Smooth muscle cell (in vitro differentiated cells): ENCODE data around the gene VSNL1. TPM values are rescaled to one million over a fixed set of nuclear protein-coding genes. Genes with fewer than 3 reads are reported as not detected.

ENCODE experiments used
- DNase-seq: peaks from one replicate; lab custom pipeline; 2025; ENCODE audit not compliant: unreplicated experiment; lab: John Stamatoyannopoulos, UW
- H2AFZ ChIP-seq: fragments of 200-600 bp; sonication (generic); 2 replicates; pipeline ENCODE4 v1.6.0; 2016; ENCODE audit warnings: antibody characterized with exemption, low read depth, mild to moderate bottlenecking
- H3F3A ChIP-seq: fragments of 200-600 bp; sonication (generic); 2 replicates; pipeline ENCODE4 v1.6.0; 2017; ENCODE audit warnings: antibody characterized with exemption, low read depth
- H3K27ac ChIP-seq: fragments of 200-600 bp; sonication (generic); 2 replicates; pipeline ENCODE4 v1.5.1; 2016; ENCODE audit warnings: low read depth, mild to moderate bottlenecking
- H3K27me3 ChIP-seq: fragments of 200-600 bp; sonication (generic); 2 replicates; pipeline ENCODE4 v1.6.1; 2016; ENCODE audit warnings: low read depth, mild to moderate bottlenecking
- H3K36me3 ChIP-seq: fragments of 200-600 bp; sonication (generic); 2 replicates; pipeline ENCODE4 v1.5.1; 2016; ENCODE audit warnings: low read depth
- H3K4me1 ChIP-seq: fragments of 200-600 bp; sonication (generic); 2 replicates; pipeline ENCODE4 v1.5.1; 2016; ENCODE audit warnings: low read depth
- H3K4me2 ChIP-seq: fragments of 200-600 bp; sonication (generic); 2 replicates; pipeline ENCODE4 v1.6.0; 2016; ENCODE audit warnings: mild to moderate bottlenecking
- H3K4me3 ChIP-seq: fragments of 200-600 bp; sonication (generic); 2 replicates; pipeline ENCODE4 v1.5.1; 2016; ENCODE audit warnings: mild to moderate bottlenecking
- H3K79me2 ChIP-seq: fragments of 200-600 bp; sonication (generic); 2 replicates; pipeline ENCODE4 v1.6.0; 2016; ENCODE audit warnings: low read depth, mild to moderate bottlenecking
- H3K9ac ChIP-seq: fragments of 200-600 bp; sonication (generic); 2 replicates; pipeline ENCODE4 v1.6.0; 2016; ENCODE audit warnings: low read depth
- H3K9me3 ChIP-seq: fragments of 200-600 bp; sonication (generic); replicated peaks from 2 replicates; pipeline ENCODE4 v1.5.1; 2016; ENCODE audit warnings: low read depth
- H4K20me1 ChIP-seq: fragments of 200-600 bp; sonication (generic); 2 replicates; pipeline ENCODE4 v1.6.0; 2016; ENCODE audit warnings: low read depth
- WGBS: methylation state at CpG from one replicate; pipeline ENCODE4 v1.1.7; 2016; ENCODE audit warnings: low lambda C conversion rate; 5-methylcytosine and 5-hydroxymethylcytosine counted together
- polyA plus RNA-seq: library from polyadenylated mRNA; unstranded; fragments of >200 nt; fragmentation: Nextera tagmentation; extraction: Ambion mirVana; gene quantifications from 2 replicates; pipeline ENCODE4 v1.2.1, GENCODE V29; 2016
- total RNA-seq: library from RNA; depleted of rRNA; stranded (reverse); fragments of >200 nt; gene quantifications from 2 replicates; pipeline ENCODE4 v1.2.3, GENCODE V29; 2014
- TF ChIP-seq, protein P1 (sequence below): fragments of 200-600 bp; sonication (generic); IDR thresholded peaks from 2 replicates; pipeline ENCODE4 v1.5.1; 2017; ENCODE audit warnings: borderline replicate concordance, mild to moderate bottlenecking, antibody characterized with exemption; ENCODE audit not compliant: insufficient read depth, poor library complexity, severe bottlenecking

VSNL1 gene
- total and polyA plus RNA-seq, 2 experiments from 2014 or later = 2.8 to 4.5 TPM

DNA sequence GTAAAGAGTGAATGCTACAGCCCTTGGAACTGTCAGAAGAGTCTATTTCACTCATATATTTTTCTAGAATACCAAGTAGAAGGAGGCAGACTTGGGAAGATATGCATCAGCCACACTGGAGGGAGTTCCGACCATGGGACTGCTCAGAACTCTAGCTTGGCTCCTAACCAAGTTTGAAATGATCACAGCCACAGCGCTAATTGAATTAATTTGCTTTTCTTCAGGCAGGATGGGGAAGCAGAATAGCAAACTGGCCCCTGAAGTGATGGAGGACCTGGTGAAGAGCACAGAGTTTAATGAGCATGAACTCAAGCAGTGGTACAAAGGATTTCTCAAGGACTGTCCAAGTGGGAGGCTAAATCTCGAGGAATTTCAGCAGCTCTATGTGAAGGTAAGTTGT lies 51.4 kb downstream of the VSNL1 start:
- WGBS = 88% methylated on average over 3 of the region's 3 CpGs
- H3K4me3 ChIP-seq = no peak overlapping the region
- TF ChIP-seq, protein P1, sequence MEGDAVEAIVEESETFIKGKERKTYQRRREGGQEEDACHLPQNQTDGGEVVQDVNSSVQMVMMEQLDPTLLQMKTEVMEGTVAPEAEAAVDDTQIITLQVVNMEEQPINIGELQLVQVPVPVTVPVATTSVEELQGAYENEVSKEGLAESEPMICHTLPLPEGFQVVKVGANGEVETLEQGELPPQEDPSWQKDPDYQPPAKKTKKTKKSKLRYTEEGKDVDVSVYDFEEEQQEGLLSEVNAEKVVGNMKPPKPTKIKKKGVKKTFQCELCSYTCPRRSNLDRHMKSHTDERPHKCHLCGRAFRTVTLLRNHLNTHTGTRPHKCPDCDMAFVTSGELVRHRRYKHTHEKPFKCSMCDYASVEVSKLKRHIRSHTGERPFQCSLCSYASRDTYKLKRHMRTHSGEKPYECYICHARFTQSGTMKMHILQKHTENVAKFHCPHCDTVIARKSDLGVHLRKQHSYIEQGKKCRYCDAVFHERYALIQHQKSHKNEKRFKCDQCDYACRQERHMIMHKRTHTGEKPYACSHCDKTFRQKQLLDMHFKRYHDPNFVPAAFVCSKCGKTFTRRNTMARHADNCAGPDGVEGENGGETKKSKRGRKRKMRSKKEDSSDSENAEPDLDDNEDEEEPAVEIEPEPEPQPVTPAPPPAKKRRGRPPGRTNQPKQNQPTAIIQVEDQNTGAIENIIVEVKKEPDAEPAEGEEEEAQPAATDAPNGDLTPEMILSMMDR = no peak
- H3K79me2 ChIP-seq = no peaks in the 10 kb centered on the region
- H3K27ac ChIP-seq = no peak overlapping the region
- peaks cover 4% of the 10 kb centered on the region for H3K4me1 ChIP-seq
- H3K9me3 ChIP-seq = no peaks in the 10 kb centered on the region
- DNase-seq = no peak
- H2AFZ ChIP-seq = no peak overlapping the region
- H3K4me2 ChIP-seq = no peak overlapping the region
- no peak overlapping the region for H3K9ac ChIP-seq
- no peaks in the 10 kb centered on the region for H4K20me1 ChIP-seq
- H3K36me3 ChIP-seq = no peaks in the 10 kb centered on the region
- H3F3A ChIP-seq = peaks cover 3% of the 10 kb centered on the region
- H3K27me3 ChIP-seq = no peaks in the 10 kb centered on the region

DNA sequence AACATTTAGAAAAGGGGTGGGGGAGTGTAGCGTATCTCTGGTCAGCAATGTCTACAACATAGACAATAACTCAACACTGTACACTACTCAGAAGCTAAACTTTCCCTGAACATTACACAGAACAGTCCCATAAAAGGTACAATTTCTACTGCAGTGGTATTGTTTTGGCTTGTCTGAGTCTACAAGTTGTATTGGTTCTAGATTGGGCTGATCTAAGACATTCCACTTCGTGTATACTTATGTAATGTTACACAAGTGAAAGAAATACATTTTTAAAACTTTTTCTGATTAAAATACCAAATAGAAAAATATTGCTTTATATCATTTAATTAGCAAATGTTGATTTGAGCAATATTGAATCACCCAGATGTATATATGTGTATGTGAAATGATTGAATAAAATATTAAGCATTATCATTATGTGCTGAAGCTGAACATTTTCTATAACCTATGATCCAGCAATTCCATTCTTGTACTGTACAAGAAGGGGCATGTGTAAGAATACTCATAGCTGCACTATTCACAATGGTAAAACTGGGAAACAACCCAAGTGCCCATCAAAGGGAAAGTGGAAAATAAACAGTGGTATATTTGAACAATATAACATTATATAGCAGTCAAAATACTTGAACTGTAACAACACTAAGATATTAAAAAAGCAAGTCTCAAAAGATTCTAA lies 52.4 kb downstream of the VSNL1 start:
- Histone ChIP-seq H4K20me1 (no peaks in the 10 kb centered on the region), H3K9me3 (no peaks in the 10 kb centered on the region), H3K27ac (no peak overlapping the region), H3K79me2 (no peaks in the 10 kb centered on the region), H3K36me3 (no peaks in the 10 kb centered on the region), H2AFZ (no peak overlapping the region), H3K27me3 (no peaks in the 10 kb centered on the region), H3K9ac (no peak overlapping the region), H3K4me2 (no peak overlapping the region), H3K4me1 (peaks cover 4% of the 10 kb centered on the region), H3F3A (peaks cover 3% of the 10 kb centered on the region), H3K4me3 (no peak overlapping the region)
- WGBS = 86% methylated on average over 2 of the region's 2 CpGs
- TF ChIP-seq, protein P1 = no peak
- DNase-seq = no peak

GRCh38 chr2:17593445-17593840 lies 52.9 kb downstream of the VSNL1 start:
- Histone ChIP-seq H3K4me2 (no peak overlapping the region), H3K9ac (no peak overlapping the region), H3K79me2 (no peaks in the 10 kb centered on the region), H3K27me3 (no peaks in the 10 kb centered on the region), H3F3A (peaks cover 3% of the 10 kb centered on the region), H3K27ac (no peak overlapping the region), H2AFZ (no peak overlapping the region), H3K4me3 (no peak overlapping the region), H3K36me3 (no peaks in the 10 kb centered on the region), H3K9me3 (no peaks in the 10 kb centered on the region), H4K20me1 (no peaks in the 10 kb centered on the region), H3K4me1 (peaks cover 4% of the 10 kb centered on the region)
- TF ChIP-seq, protein P1 = no peak
- no peak for DNase-seq
- 97% methylated on average over 2 of the region's 2 CpGs for WGBS

GRCh38 chr2:17593841-17594491 lies 53.5 kb downstream of the VSNL1 start:
- no peak for DNase-seq
- no peak overlapping the region for H3K9ac ChIP-seq
- no peak overlapping the region for H2AFZ ChIP-seq
- WGBS = 75% methylated on average over 6 of the region's 6 CpGs
- H3F3A ChIP-seq = peaks cover 3% of the 10 kb centered on the region
- H3K9me3 ChIP-seq = no peaks in the 10 kb centered on the region
- TF ChIP-seq, protein P1 = no peak
- H3K79me2 ChIP-seq = no peaks in the 10 kb centered on the region
- no peak overlapping the region for H3K4me3 ChIP-seq
- no peaks in the 10 kb centered on the region for H3K27me3 ChIP-seq
- no peak overlapping the region for H3K4me2 ChIP-seq
- H3K4me1 ChIP-seq = peaks cover 4% of the 10 kb centered on the region
- no peaks in the 10 kb centered on the region for H4K20me1 ChIP-seq
- peak overlapping the region; percentile 61 for H3K27ac ChIP-seq
- no peaks in the 10 kb centered on the region for H3K36me3 ChIP-seq
